Fibroblast of the aortic adventitia (primary cell): Measurements from ENCODE around the gene SCN3B. TPM values are rescaled to one million over a fixed set of nuclear protein-coding genes. Genes with fewer than 3 reads are reported as not detected.

Experiments used
- DNase-seq: peaks from one replicate; pipeline ENCODE4 v3.0.0-alpha.2; 2010; ENCODE audit warnings: low read depth
- H3K4me3 ChIP-seq: 2 replicates; pipeline ENCODE4 v1.5.1; 2011; ENCODE audit warnings: low read depth, mild to moderate bottlenecking, control low read depth, low read length, moderate library complexity
- CTCF ChIP-seq: IDR thresholded peaks from 2 replicates; pipeline ENCODE4 v1.5.1; 2011; ENCODE audit warnings: mild to moderate bottlenecking, low read length, control low read depth, inconsistent platforms; ENCODE audit not compliant: insufficient read depth
- total RNA-seq: library from RNA; depleted of rRNA; stranded (reverse); fragments of >200 nt; gene quantifications from 2 replicates; pipeline ENCODE4 v1.2.3, GENCODE V29; 2012; ENCODE audit warnings: low replicate concordance

The SCN3B gene
- not detected in 2 replicates for total RNA-seq

GRCh38 chr11:123654566-123655081 lies at the start of gene SCN3B:
SCN3B (minus strand) TSS chr11:123654624; CDS start chr11:123653801, 823 bp downstream.
- DNase-seq, result peak; percentile 59
- no peak for TF ChIP-seq CTCF
- H3K4me3 ChIP-seq, result peak within 1 kb of the TSS; percentile 69

GRCh38 chr11:123702696-123703095 lies 48.3 kb upstream of the SCN3B start:
- TF ChIP-seq CTCF, result no peak
- DNase-seq, result no peak
- H3K4me3 ChIP-seq, result no peak overlapping the region

GRCh38 chr11:123702139-123702538 lies 47.7 kb upstream of the SCN3B start:
- no peak for DNase-seq
- H3K4me3 ChIP-seq, result no peak overlapping the region
- no peak for TF ChIP-seq CTCF

GRCh38 chr11:123700772-123701171 lies 46.3 kb upstream of the SCN3B start:
- TF ChIP-seq CTCF, result no peak
- DNase-seq, result no peak
- no peak overlapping the region for H3K4me3 ChIP-seq

- no peak for DNase-seq
- no peak overlapping the region for H3K4me3 ChIP-seq
- TF ChIP-seq CTCF, result no peak
Measured at GRCh38 chr11:123698546-123699127, 44.2 kb upstream of the SCN3B start.

GRCh38 chr11:123696183-123696582 lies 41.8 kb upstream of the SCN3B start:
- DNase-seq, result no peak
- no peak overlapping the region for H3K4me3 ChIP-seq
- no peak for TF ChIP-seq CTCF

GRCh38 chr11:123695231-123695630 lies 40.8 kb upstream of the SCN3B start:
- no peak for DNase-seq
- no peak for TF ChIP-seq CTCF
- H3K4me3 ChIP-seq, result no peak overlapping the region
